Gastroesophageal sphincter (tissue), 3 donors: ENCODE data around the gene GATB.

Source experiments
- EP300 ChIP-seq: sonication (generic); formaldehyde crosslinking; IDR thresholded peaks from one replicate; pipeline ENCODE4 v1.6.1; 2017; ENCODE audit warnings: antibody characterized with exemption, mild to moderate bottlenecking
- TF ChIP-seq, protein P1 (sequence below), 4 experiments: fragments of 200-600 bp in 2 of 4; fragments of 450-650 bp in 2 of 4; sonication (generic) in 1 of 4; IDR thresholded peaks; one replicate each; pipeline ENCODE4 v1.5.1; 2017 to 2019; ENCODE audit warnings: antibody characterized with exemption in 4 of 4, mild to moderate bottlenecking in 2 of 4, moderate library complexity in 2 of 4

DNA sequence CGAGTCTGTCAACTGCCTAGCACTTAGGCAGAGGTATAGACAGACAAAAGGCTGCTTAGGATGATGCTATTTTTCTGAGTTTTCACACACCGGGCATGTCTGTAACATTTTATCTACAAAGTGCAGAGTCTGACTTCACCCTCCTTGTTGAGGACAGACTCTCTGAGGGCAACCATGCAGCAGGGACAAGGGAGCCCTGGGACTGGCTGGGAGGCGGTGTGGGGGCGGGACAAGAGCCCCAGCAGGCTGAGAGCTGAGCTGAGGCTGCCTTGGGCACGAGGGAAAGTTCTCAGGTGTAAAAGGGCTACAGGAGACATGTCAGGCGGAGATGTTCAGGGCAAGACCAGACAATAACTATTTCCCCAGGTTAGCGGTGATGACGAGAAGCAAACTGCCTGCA is 81.6 kb downstream of the GATB start:
- TF ChIP-seq, protein P1, sequence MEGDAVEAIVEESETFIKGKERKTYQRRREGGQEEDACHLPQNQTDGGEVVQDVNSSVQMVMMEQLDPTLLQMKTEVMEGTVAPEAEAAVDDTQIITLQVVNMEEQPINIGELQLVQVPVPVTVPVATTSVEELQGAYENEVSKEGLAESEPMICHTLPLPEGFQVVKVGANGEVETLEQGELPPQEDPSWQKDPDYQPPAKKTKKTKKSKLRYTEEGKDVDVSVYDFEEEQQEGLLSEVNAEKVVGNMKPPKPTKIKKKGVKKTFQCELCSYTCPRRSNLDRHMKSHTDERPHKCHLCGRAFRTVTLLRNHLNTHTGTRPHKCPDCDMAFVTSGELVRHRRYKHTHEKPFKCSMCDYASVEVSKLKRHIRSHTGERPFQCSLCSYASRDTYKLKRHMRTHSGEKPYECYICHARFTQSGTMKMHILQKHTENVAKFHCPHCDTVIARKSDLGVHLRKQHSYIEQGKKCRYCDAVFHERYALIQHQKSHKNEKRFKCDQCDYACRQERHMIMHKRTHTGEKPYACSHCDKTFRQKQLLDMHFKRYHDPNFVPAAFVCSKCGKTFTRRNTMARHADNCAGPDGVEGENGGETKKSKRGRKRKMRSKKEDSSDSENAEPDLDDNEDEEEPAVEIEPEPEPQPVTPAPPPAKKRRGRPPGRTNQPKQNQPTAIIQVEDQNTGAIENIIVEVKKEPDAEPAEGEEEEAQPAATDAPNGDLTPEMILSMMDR (IDR thresholded peaks at IDR 0.05): no peak
- no peak for TF ChIP-seq EP300
